Measurements from ENCODE around the gene AMDHD2. TPM values are rescaled to one million over a fixed set of nuclear protein-coding genes. Genes with fewer than 3 reads are reported as not detected.

The AMDHD2 gene
- polyA plus RNA-seq, 1 donor, result 88.0 TPM

DNA sequence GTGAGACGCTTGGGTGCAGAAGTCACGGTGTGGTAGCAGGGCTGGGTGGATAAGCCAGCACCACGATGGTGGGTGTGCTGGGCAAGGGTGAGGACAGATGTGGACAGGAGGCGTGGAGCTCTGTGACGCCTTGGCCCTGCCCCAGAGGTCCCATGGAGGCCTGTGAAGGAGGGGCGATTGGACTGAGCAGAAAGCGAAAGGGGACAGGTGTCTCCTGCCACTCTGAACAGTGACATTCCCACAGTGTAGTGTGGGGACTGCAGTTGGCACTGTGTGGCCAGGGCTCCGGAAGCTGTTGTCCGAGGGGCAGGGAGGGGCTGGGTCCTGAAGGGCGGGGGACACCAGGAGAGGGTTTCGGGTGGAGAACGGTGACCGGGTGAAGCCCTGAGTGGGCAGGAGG, 37.9 kb upstream of the AMDHD2 start:
- Histone ChIP-seq H3K27ac (ENCODE audit: low read length) (no peak overlapping the region), H3K27me3 (ENCODE audit: control insufficient read depth, insufficient read depth, low read length) (no peaks in the 10 kb centered on the region), H3K4me3 (ENCODE audit: low read length) (no peak overlapping the region), H3K36me3 (ENCODE audit: control insufficient read depth, insufficient read depth, low read length) (peaks cover 4% of the 10 kb centered on the region), H3K9me3 (ENCODE audit: control insufficient read depth, low read depth, low read length) (no peaks in the 10 kb centered on the region), H3K4me1 (ENCODE audit: control insufficient read depth, insufficient read depth, low read length) (peaks cover 28% of the 10 kb centered on the region)
- no CpG with 5 or more reads among the region's 13 CpGs for WGBS (ENCODE audit: insufficient coverage, low lambda C conversion rate)
- no peak for DNase-seq

DNA sequence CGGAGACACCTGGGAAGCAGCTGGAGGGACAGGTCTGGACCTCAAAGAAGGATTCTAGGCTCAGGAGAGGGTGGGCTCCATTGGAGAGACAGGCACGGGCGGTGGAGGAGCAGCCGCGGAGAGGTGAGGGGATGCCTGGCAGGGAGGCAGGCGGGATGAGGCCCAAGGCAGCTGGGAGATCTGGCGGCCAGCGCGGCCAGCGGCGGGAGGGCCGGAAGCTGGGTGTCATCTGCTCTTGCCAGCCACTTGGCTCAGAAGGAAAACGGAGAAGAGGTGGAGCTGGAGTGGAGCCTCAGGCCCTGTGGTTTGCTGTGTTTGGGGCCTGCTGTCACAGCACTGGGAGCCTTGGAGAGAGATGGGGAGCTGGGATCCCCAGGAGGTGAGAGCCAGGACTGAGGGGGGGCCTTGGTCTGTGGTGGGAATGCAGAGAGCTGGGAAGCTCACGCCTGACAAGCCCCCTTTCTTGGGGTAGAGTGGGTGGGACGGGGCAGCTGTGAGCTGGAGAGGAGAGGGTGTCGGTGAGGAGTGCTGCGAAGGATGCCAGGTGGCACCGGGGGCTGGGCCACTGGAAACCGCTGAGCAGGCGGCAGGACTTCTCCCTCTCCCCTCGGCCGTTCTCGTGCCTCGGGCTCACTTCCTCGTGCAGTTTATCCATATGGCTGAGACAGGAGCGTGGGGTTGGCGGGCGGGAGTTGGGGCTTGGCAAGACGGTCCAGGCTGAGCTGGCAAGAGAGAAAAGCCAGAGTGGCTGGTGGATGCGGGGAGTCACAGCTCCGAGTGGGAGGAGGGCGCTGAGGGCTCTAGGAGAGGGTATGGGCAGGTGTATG, 37.2 kb upstream of the AMDHD2 start:
- WGBS (ENCODE audit: insufficient coverage, low lambda C conversion rate), result no CpG with 5 or more reads among the region's 32 CpGs
- Histone ChIP-seq H3K36me3 (ENCODE audit: control insufficient read depth, insufficient read depth, low read length) (peaks cover 4% of the 10 kb centered on the region), H3K9me3 (ENCODE audit: control insufficient read depth, low read depth, low read length) (no peaks in the 10 kb centered on the region), H3K27me3 (ENCODE audit: control insufficient read depth, insufficient read depth, low read length) (no peaks in the 10 kb centered on the region), H3K4me3 (ENCODE audit: low read length) (no peak overlapping the region), H3K4me1 (ENCODE audit: control insufficient read depth, insufficient read depth, low read length) (peaks cover 25% of the 10 kb centered on the region), H3K27ac (ENCODE audit: low read length) (no peak overlapping the region)
- no peak for DNase-seq

GRCh38 chr16:2483939-2484897, 36.0 kb upstream of the AMDHD2 start:
- Histone ChIP-seq H3K9me3 (ENCODE audit: control insufficient read depth, low read depth, low read length) (no peaks in the 10 kb centered on the region), H3K27ac (ENCODE audit: low read length) (peak overlapping the region; percentile 23), H3K4me3 (ENCODE audit: low read length) (no peak overlapping the region), H3K36me3 (ENCODE audit: control insufficient read depth, insufficient read depth, low read length) (peaks cover 4% of the 10 kb centered on the region), H3K27me3 (ENCODE audit: control insufficient read depth, insufficient read depth, low read length) (no peaks in the 10 kb centered on the region), H3K4me1 (ENCODE audit: control insufficient read depth, insufficient read depth, low read length) (peaks cover 25% of the 10 kb centered on the region)
- WGBS (ENCODE audit: insufficient coverage, low lambda C conversion rate), result no CpG with 5 or more reads among the region's 16 CpGs
- DNase-seq, result no peak

DNA sequence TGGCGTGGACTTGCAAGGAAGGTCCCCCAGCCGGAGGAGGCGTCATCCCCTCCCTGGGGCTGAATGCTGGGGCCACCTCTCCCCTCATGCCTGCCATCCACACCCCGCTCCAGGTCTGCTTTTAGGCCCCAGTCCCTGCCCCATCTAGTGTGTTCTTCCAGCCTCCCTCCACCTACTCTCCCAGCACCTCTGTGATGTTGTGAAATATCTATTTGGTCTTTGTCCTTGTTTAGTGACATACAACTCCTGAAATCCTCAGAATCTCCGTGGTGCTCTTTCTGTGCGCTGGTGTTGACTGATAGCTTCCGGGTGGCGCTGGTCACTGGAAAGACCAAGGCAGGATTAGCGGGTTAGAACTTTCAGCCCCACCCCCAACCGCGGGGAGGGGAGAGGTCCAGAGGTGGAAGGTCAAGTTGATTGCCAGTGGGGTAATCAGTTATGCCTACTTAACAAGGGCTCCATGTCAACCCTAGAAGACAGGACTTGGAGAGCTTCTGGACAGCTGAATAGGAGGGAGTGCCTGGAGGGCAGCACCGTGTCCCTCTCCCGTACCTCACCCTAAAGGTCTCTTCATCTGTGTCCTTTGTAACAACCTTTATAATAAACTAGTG, 35.2 kb upstream of the AMDHD2 start:
- Histone ChIP-seq H3K36me3 (ENCODE audit: control insufficient read depth, insufficient read depth, low read length) (peaks cover 4% of the 10 kb centered on the region), H3K4me1 (ENCODE audit: control insufficient read depth, insufficient read depth, low read length) (peaks cover 25% of the 10 kb centered on the region), H3K9me3 (ENCODE audit: control insufficient read depth, low read depth, low read length) (no peaks in the 10 kb centered on the region), H3K27me3 (ENCODE audit: control insufficient read depth, insufficient read depth, low read length) (no peaks in the 10 kb centered on the region), H3K27ac (ENCODE audit: low read length) (peak overlapping the region; percentile 23), H3K4me3 (ENCODE audit: low read length) (no peak overlapping the region)
- DNase-seq, result peak in 1 of 2 donors; percentile 66
- no CpG with 5 or more reads among the region's 13 CpGs for WGBS (ENCODE audit: insufficient coverage, low lambda C conversion rate)

DNA sequence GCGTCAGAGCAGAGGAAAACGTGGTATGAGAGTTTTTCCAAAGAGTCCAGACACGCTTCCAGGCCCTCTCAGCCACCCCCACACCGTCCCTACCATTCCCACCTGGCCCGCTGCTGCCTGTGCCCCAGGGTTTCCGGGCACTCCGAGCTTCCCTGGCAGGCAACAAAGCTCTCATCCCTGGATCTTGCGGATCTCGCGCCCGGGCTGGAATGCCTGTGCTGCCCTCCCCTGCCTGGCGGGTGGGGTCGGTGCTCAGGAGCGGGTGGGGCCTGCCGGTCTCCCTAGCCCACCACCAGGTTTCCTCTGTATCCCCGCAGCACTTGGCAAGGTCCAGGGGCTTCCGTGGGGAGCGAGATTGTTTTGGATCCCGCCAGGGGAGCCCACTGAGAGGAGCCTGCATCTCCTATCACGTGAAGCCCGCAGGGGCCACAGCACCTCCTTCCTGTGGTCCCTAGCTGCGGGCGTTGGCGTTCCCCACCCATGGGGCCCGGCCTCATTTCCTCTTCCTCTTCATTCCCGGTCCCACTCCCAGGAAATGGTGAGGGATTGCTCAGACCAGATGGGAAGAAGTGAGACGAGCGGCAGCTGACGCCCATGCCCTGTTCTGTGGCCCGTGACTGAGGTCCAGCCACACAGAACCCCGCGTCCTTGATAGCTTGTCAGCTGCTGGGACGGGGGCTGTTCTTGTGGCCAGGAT, 34.2 kb upstream of the AMDHD2 start:
- no peaks in the 10 kb centered on the region for H3K27me3 ChIP-seq (ENCODE audit: control insufficient read depth, insufficient read depth, low read length)
- peaks cover 25% of the 10 kb centered on the region for H3K4me1 ChIP-seq (ENCODE audit: control insufficient read depth, insufficient read depth, low read length)
- DNase-seq, result no peak
- no peak overlapping the region for H3K4me3 ChIP-seq (ENCODE audit: low read length)
- H3K9me3 ChIP-seq (ENCODE audit: control insufficient read depth, low read depth, low read length), result no peaks in the 10 kb centered on the region
- H3K27ac ChIP-seq (ENCODE audit: low read length), result no peak overlapping the region
- WGBS (ENCODE audit: insufficient coverage, low lambda C conversion rate), result no CpG with 5 or more reads among the region's 33 CpGs
- H3K36me3 ChIP-seq (ENCODE audit: control insufficient read depth, insufficient read depth, low read length), result peaks cover 11% of the 10 kb centered on the region

GRCh38 chr16:2486645-2487516, 33.3 kb upstream of the AMDHD2 start:
- Histone ChIP-seq H3K4me3 (ENCODE audit: low read length) (no peak overlapping the region), H3K9me3 (ENCODE audit: control insufficient read depth, low read depth, low read length) (no peaks in the 10 kb centered on the region), H3K4me1 (ENCODE audit: control insufficient read depth, insufficient read depth, low read length) (peaks cover 28% of the 10 kb centered on the region), H3K27me3 (ENCODE audit: control insufficient read depth, insufficient read depth, low read length) (no peaks in the 10 kb centered on the region), H3K36me3 (ENCODE audit: control insufficient read depth, insufficient read depth, low read length) (peaks cover 11% of the 10 kb centered on the region), H3K27ac (ENCODE audit: low read length) (no peak overlapping the region)
- peak in 1 of 2 donors; percentile 31 for DNase-seq
- WGBS (ENCODE audit: insufficient coverage, low lambda C conversion rate), result no CpG with 5 or more reads among the region's 29 CpGs

DNA sequence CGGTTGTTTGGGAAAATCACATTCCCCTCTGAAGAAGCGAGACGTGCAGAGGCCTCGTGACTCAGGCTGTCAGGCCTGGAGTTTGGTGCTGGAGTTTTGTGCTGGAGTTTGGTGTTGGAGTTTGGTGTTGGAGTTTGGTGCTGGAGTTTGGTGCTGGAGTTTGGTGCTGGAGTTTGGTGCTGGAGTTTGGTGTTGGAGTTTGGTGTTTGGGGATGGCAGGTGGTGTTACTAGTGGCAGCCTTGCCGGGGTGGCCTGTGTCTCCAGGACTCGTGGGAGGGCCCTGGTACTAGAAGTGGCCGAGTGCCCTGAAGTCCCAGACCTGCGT, 32.7 kb upstream of the AMDHD2 start:
- H3K27ac ChIP-seq (ENCODE audit: low read length), result no peak overlapping the region
- DNase-seq, result no peak
- peaks cover 34% of the 10 kb centered on the region for H3K4me1 ChIP-seq (ENCODE audit: control insufficient read depth, insufficient read depth, low read length)

GRCh38 chr16:2487903-2488531, 32.2 kb upstream of the AMDHD2 start:
- no peaks in the 10 kb centered on the region for H3K27me3 ChIP-seq (ENCODE audit: control insufficient read depth, insufficient read depth, low read length)
- H3K4me1 ChIP-seq (ENCODE audit: control insufficient read depth, insufficient read depth, low read length), result peaks cover 35% of the 10 kb centered on the region
- no peaks in the 10 kb centered on the region for H3K9me3 ChIP-seq (ENCODE audit: control insufficient read depth, low read depth, low read length)
- DNase-seq, result no peak
- peaks cover 11% of the 10 kb centered on the region for H3K36me3 ChIP-seq (ENCODE audit: control insufficient read depth, insufficient read depth, low read length)
- H3K27ac ChIP-seq (ENCODE audit: low read length), result no peak overlapping the region
- no CpG with 5 or more reads among the region's 15 CpGs for WGBS (ENCODE audit: insufficient coverage, low lambda C conversion rate)
- no peak overlapping the region for H3K4me3 ChIP-seq (ENCODE audit: low read length)

More for the DNA sequence above, 32.7 kb upstream of the AMDHD2 start:
- H3K4me3 ChIP-seq (ENCODE audit: low read length), result no peak overlapping the region
- H3K27me3 ChIP-seq (ENCODE audit: control insufficient read depth, insufficient read depth, low read length), result no peaks in the 10 kb centered on the region
- no peaks in the 10 kb centered on the region for H3K9me3 ChIP-seq (ENCODE audit: control insufficient read depth, low read depth, low read length)
- H3K36me3 ChIP-seq (ENCODE audit: control insufficient read depth, insufficient read depth, low read length), result peaks cover 11% of the 10 kb centered on the region
- WGBS (ENCODE audit: insufficient coverage, low lambda C conversion rate), result no CpG with 5 or more reads among the region's 8 CpGs

GRCh38 chr16:2489581-2489980, 30.6 kb upstream of the AMDHD2 start:
- no peaks in the 10 kb centered on the region for H3K27me3 ChIP-seq (ENCODE audit: control insufficient read depth, insufficient read depth, low read length)
- WGBS (ENCODE audit: insufficient coverage, low lambda C conversion rate), result no CpG with 5 or more reads among the region's 16 CpGs

More at GRCh38 chr16:2489581-2489980, 30.6 kb upstream of the AMDHD2 start:
- Histone ChIP-seq H3K4me3 (ENCODE audit: low read length) (no peak overlapping the region), H3K36me3 (ENCODE audit: control insufficient read depth, insufficient read depth, low read length) (peaks cover 16% of the 10 kb centered on the region), H3K4me1 (ENCODE audit: control insufficient read depth, insufficient read depth, low read length) (peaks cover 27% of the 10 kb centered on the region), H3K9me3 (ENCODE audit: control insufficient read depth, low read depth, low read length) (no peaks in the 10 kb centered on the region), H3K27ac (ENCODE audit: low read length) (no peak overlapping the region)
- no peak for DNase-seq
